NCI-H2227 treated with DMSO at 0.1 percent for 48 hours (cell line): ENCODE measurements around the gene PIP5K1C.

Experiments
- DNase-seq: peaks from one replicate; lab custom pipeline; 2025; lab: John Stamatoyannopoulos, UW

PIP5K1C gene

GRCh38 chr19:3721887-3722442 lies 21.7 kb upstream of the PIP5K1C start:
- no peak for DNase-seq

GRCh38 chr19:3721131-3721886 lies 21.0 kb upstream of the PIP5K1C start:
- DNase-seq = peak; percentile 59

GRCh38 chr19:3720349-3720917 lies 20.2 kb upstream of the PIP5K1C start:
- no peak for DNase-seq

- no peak for DNase-seq
These were observed 19.6 kb upstream of the PIP5K1C start for GRCh38 chr19:3719868-3720267.

- no peak for DNase-seq
These were observed 15.9 kb upstream of the PIP5K1C start for GRCh38 chr19:3716147-3716668.

GRCh38 chr19:3712663-3713611 lies 12.7 kb upstream of the PIP5K1C start:
- DNase-seq = no peak

GRCh38 chr19:3710265-3710812 lies 10.1 kb upstream of the PIP5K1C start:
- no peak for DNase-seq

- no peak for DNase-seq
These were observed 8.1 kb upstream of the PIP5K1C start, which contains the start of gene TJP3 for GRCh38 chr19:3708207-3708931. Gene TJP3, plus strand, starts transcription at chr19:3708384. Its CDS starts 20,049 bp downstream, at chr19:3728433.

GRCh38 chr19:3707868-3708206 lies 7.6 kb upstream of the PIP5K1C start:
- DNase-seq = no peak

GRCh38 chr19:3701200-3701599 lies 932 bp upstream of the PIP5K1C start:
- DNase-seq = no peak

- DNase-seq = no peak
These were observed 477 bp downstream of the PIP5K1C start for GRCh38 chr19:3699741-3700241.

- no peak for DNase-seq
These were observed 1.1 kb downstream of the PIP5K1C start for GRCh38 chr19:3698974-3699740.

GRCh38 chr19:3698386-3698950 lies 1.8 kb downstream of the PIP5K1C start:
- no peak for DNase-seq

- no peak for DNase-seq
These were observed 2.4 kb downstream of the PIP5K1C start for GRCh38 chr19:3697671-3698385.

- DNase-seq = no peak
These were observed 3.2 kb downstream of the PIP5K1C start for GRCh38 chr19:3697094-3697493.

- DNase-seq = no peak
These were observed 3.6 kb downstream of the PIP5K1C start for GRCh38 chr19:3696660-3696995.

- DNase-seq = no peak
These were observed 4.1 kb downstream of the PIP5K1C start for GRCh38 chr19:3695986-3696659.

GRCh38 chr19:3695124-3695733 lies 5.0 kb downstream of the PIP5K1C start:
- no peak for DNase-seq
